Measurements from ENCODE around the gene TMEM41A.
"Not testable (repeated sequence)": the region's sequence is repeated elsewhere in the genome, so short reads cannot be mapped to it uniquely, and the experiment has no call there.

GRCh38 chr3:185451432-185451831 lies 47.4 kb downstream of the TMEM41A start:
- TF ChIP-seq CTCF (conservative IDR thresholded peaks at IDR 0.05; ENCODE audit: low read depth, low read length); EZH2 (IDR thresholded peaks at IDR 0.05; ENCODE audit: borderline replicate concordance, low read depth, low read length, poor library complexity, severe bottlenecking): not testable (repeated sequence)
